HepG2 (cell line): ENCODE data around the gene PPP1R9A. TPM values are rescaled to one million over a fixed set of nuclear protein-coding genes. Genes with fewer than 3 reads are reported as not detected.

Source experiments
- ATAC-seq: fragments of 200-7000 bp; cut with Tn5 transposase; 3 replicates; pipeline ENCODE4 v1.9.1; 2020; ENCODE audit warnings: mild to moderate bottlenecking, moderate library complexity
- BruUV-seq: library from RNA; stranded (reverse); fragments of 400-500 nt; replicated peaks from 2 replicates; lab custom pipeline; 2021; lab: Mats Ljungman, UMichigan
- CTCF ChIA-PET: fragments of 300-600 bp; formaldehyde crosslinking; extraction: SDS; loops from one replicate; lab custom pipeline; 2021; ENCODE audit warnings: low total read pairs, inconsistent platforms, low intra/inter-chr PET ratio; lab: Yijun Ruan, JAX
- POLR2A ChIA-PET: fragments of 350-600 bp; sonication (Branson Sonifier 250); formaldehyde crosslinking; loops from one replicate; lab custom pipeline; 2020; ENCODE audit warnings: antibody characterized with exemption, inconsistent platforms; lab: Yijun Ruan, JAX
- DNase-seq: peaks from one replicate; pipeline ENCODE4 v3.0.0-alpha.2; 2015; ENCODE audit warnings: low spot score
- FAIRE-seq: peaks from 3 replicates; lab custom pipeline; 2011; peaks lifted over from hg19 to GRCh38; lab: Jason Lieb, UNC
- H2AFZ ChIP-seq: one replicate; pipeline ENCODE4 v1.6.1; 2011; ENCODE audit warnings: low read length, inconsistent platforms
- H3K27ac ChIP-seq: fragments of 300-600 bp; 3 replicates; pipeline ENCODE4 v1.8.0; 2011; ENCODE audit warnings: mixed run types, mild to moderate bottlenecking, mixed read lengths, low read length, inconsistent platforms; ENCODE audit not compliant: insufficient read depth; ENCODE audit errors: extremely low read length
- H3K27me3 ChIP-seq, 2 experiments: fragments of 200-600 bp in 1 of 2; 2 replicates in 1 of 2; 3 replicates in 1 of 2; pipeline versions ENCODE4 v1.6.0 to v1.8.0; 2011; ENCODE audit warnings: low read length in 2 of 2, mild to moderate bottlenecking in 2 of 2, moderate library complexity in 2 of 2, inconsistent platforms in 1 of 2; ENCODE audit not compliant: insufficient read depth in 2 of 2, control insufficient read depth in 1 of 2
- H3K36me3 ChIP-seq, 2 experiments: fragments of 200-600 bp in 1 of 2; replicated peaks in 1 of 2; 2 replicates in 1 of 2; 3 replicates in 1 of 2; pipeline versions ENCODE4 v1.5.1 to v1.8.0; 2011; ENCODE audit warnings: low read length in 2 of 2, inconsistent platforms in 1 of 2; ENCODE audit not compliant: insufficient read depth in 2 of 2, control insufficient read depth in 1 of 2
- H3K4me1 ChIP-seq: 2 replicates; pipeline ENCODE4 v1.5.1; 2012; ENCODE audit warnings: low read length, inconsistent platforms; ENCODE audit not compliant: insufficient read depth
- H3K4me2 ChIP-seq: 2 replicates; pipeline ENCODE4 v1.6.0; 2011; ENCODE audit warnings: low read depth, low read length, inconsistent platforms
- H3K4me3 ChIP-seq, 3 experiments: fragments of 200-600 bp in 1 of 3; sonication (generic), shearing (Covaris generic) in 1 of 3; replicated peaks in 1 of 3; 2 replicates each; pipeline ENCODE4 v1.5.1; 2011 to 2016; ENCODE audit warnings: low read length in 3 of 3, inconsistent platforms in 2 of 3, low read depth in 2 of 3, mild to moderate bottlenecking in 2 of 3, control low read depth in 1 of 3, mixed read lengths in 1 of 3; ENCODE audit not compliant: insufficient read depth in 1 of 3
- H3K79me2 ChIP-seq: one replicate; pipeline ENCODE4 v1.6.1; 2011; ENCODE audit warnings: low read length, inconsistent platforms; ENCODE audit not compliant: insufficient read depth
- H3K9ac ChIP-seq: 2 replicates; pipeline ENCODE4 v1.6.0; 2011; ENCODE audit warnings: mild to moderate bottlenecking, low read depth, low read length, inconsistent platforms; ENCODE audit not compliant: insufficient read depth
- H3K9me3 ChIP-seq: 2 replicates; pipeline ENCODE4 v1.5.1; 2012; ENCODE audit warnings: mild to moderate bottlenecking, low read length
- H4K20me1 ChIP-seq: 2 replicates; pipeline ENCODE4 v1.6.0; 2011; ENCODE audit warnings: inconsistent platforms, mild to moderate bottlenecking, low read length, moderate library complexity; ENCODE audit not compliant: insufficient read depth
- CHD2 ChIP-seq: IDR thresholded peaks from 2 replicates; pipeline ENCODE4 v1.6.1; 2011; ENCODE audit warnings: low read depth, low read length, improper control_type of control experiment
- GPN1 ChIP-seq: sonication (generic); formaldehyde crosslinking; IDR thresholded peaks from 2 replicates; pipeline ENCODE4 v1.5.1; 2020; ENCODE audit warnings: missing genetic modification reagents, borderline replicate concordance
- SMARCE1 ChIP-seq: fragments of 450-650 bp; IDR thresholded peaks from 2 replicates; pipeline ENCODE4 v1.6.1; 2017; ENCODE audit warnings: borderline replicate concordance
- SNAPC5 ChIP-seq: sonication (generic); formaldehyde crosslinking; IDR thresholded peaks from 2 replicates; pipeline ENCODE4 v1.8.1; 2023; ENCODE audit warnings: mild to moderate bottlenecking, missing genetic modification reagents, borderline replicate concordance
- ZNF407 ChIP-seq: sonication (generic); formaldehyde crosslinking; IDR thresholded peaks from one replicate; pipeline ENCODE4 v1.5.1; 2020; ENCODE audit warnings: mild to moderate bottlenecking, missing genetic modification reagents; ENCODE audit errors: not compliant biosample characterization
- ZNF639 ChIP-seq: conservative IDR thresholded peaks from 2 replicates; pipeline ENCODE4 v1.6.1; 2018; ENCODE audit warnings: missing genetic modification reagents
- ZNF777 ChIP-seq: sonication (generic); formaldehyde crosslinking; IDR thresholded peaks from 2 replicates; pipeline ENCODE4 v1.4.0; 2020; ENCODE audit warnings: missing genetic modification reagents
- ZNF850 ChIP-seq: sonication (generic); formaldehyde crosslinking; conservative IDR thresholded peaks from 2 replicates; pipeline ENCODE4 v1.9.0; 2021; ENCODE audit warnings: mild to moderate bottlenecking, missing genetic modification reagents
- WGBS: methylation state at CpG from one replicate; pipeline ENCODE4 v1.1.6; 2017; ENCODE audit warnings: low lambda C conversion rate; 5-methylcytosine and 5-hydroxymethylcytosine counted together
- in situ Hi-C: cut with HindIII; loops from 2 replicates; pipeline ENCODE4 v1.10.0; 2017; ENCODE audit warnings: low pct_unique_long_range_greater_than_20kb; ENCODE audit not compliant: extremely low pct_ligation_motif_present
- intact Hi-C: fragments of 100-400 bp; cut with micrococcal nuclease; formaldehyde crosslinking; loops from one replicate; pipeline ENCODE4 v1.10.0; 2022; ENCODE audit not compliant: unreplicated experiment
- polyA plus RNA-seq, 8 experiments: library from polyadenylated mRNA; depleted of rRNA in 3 of 8; stranded (reverse) in 7 of 8; unstranded in 1 of 8; fragments of >200 nt; fragmentation: Illumina TruSeq in 4 of 8; extraction: Trizol in 4 of 8; gene quantifications; 2 replicates each; pipeline versions ENCODE4 v1.2.1 to v1.2.3, GENCODE V29; 2011 to 2016; ENCODE audit warnings: low read depth in 4 of 8, missing spikeins in 1 of 8, mixed read lengths in 1 of 8; ENCODE audit not compliant: insufficient read depth in 1 of 8
- total RNA-seq, 5 experiments: library from RNA; depleted of rRNA; stranded (reverse); fragments of >200 nt; fragmentation: Illumina TruSeq; extraction: Trizol; gene quantifications; 2 replicates each; pipeline ENCODE4 v1.2.3, GENCODE V29; 2016; ENCODE audit warnings: low read depth in 1 of 5

PPP1R9A gene
- total and polyA plus RNA-seq, 2 of the 13 experiments (the other 11 are each of a cell fraction or from before 2014, with no cell fraction given) = 11.4 to 31.9 TPM

- Histone ChIP-seq H2AFZ (no peak overlapping the region), H3K4me3 (no peak overlapping the region), H3K36me3 (no peaks in the 10 kb centered on the region; a peak in 1 of 5 replicates), H3K9ac (no peak overlapping the region), H3K27me3 (no peaks in the 10 kb centered on the region), H3K4me2 (no peak overlapping the region), H4K20me1 (no peaks in the 10 kb centered on the region), H3K27ac (no peak overlapping the region), H3K9me3 (no peaks in the 10 kb centered on the region), H3K4me1 (no peaks in the 10 kb centered on the region)
- DNase-seq = no peak
- WGBS = 100% methylated on average over 2 of the region's 2 CpGs
- intact Hi-C loops = no loop called here
- BruUV-seq = no TSS peak
- in situ Hi-C loops = loop anchor here (25.0 kb wide), 1 partner anchor 805 kb away; no protein-coding TSS in a partner anchor
- POLR2A ChIA-PET = no interaction called here
- ATAC-seq = no peak
- no peak for FAIRE-seq
- TF ChIP-seq SMARCE1 = no peak
- no peak for TF ChIP-seq GPN1 (CRISPR knock-in tag)
- no peak for TF ChIP-seq SNAPC5
- no peak for TF ChIP-seq ZNF850
- TF ChIP-seq ZNF777 (CRISPR knock-in tag) = no peak
- TF ChIP-seq ZNF639 (CRISPR knock-in tag) = no peak
- TF ChIP-seq CHD2 = no peak
- TF ChIP-seq ZNF407 (CRISPR knock-in tag) = no peak
- TF ChIP-seq, all 625 proteins: peak for 0
- H3K79me2 ChIP-seq = no peaks in the 10 kb centered on the region
- CTCF ChIA-PET = no interaction called here
These were observed 334.9 kb downstream of the PPP1R9A start for GRCh38 chr7:95242266-95242665.
